Duodenal mucosa (tissue), 2 donors: ENCODE measurements around the gene NPEPL1.

Experiments used
- H3K27ac ChIP-seq: one replicate; pipeline ENCODE4 v1.7.0; 2013; ENCODE audit warnings: low read depth, low read length
- H3K27me3 ChIP-seq, 2 donors: one replicate each; pipeline ENCODE4 v1.7.0; 2013; ENCODE audit warnings: low read length in 2 of 2, control low read depth in 1 of 2; ENCODE audit not compliant: insufficient read depth in 2 of 2, control insufficient read depth in 1 of 2
- H3K36me3 ChIP-seq, 2 donors: one replicate each; pipeline ENCODE4 v1.7.0; 2013; ENCODE audit warnings: low read length in 2 of 2, control low read depth in 1 of 2; ENCODE audit not compliant: insufficient read depth in 2 of 2, control insufficient read depth in 1 of 2
- H3K4me1 ChIP-seq, 2 donors: one replicate each; pipeline ENCODE4 v1.7.0; 2013; ENCODE audit warnings: low read length in 2 of 2, control low read depth in 1 of 2; ENCODE audit not compliant: insufficient read depth in 2 of 2, control insufficient read depth in 1 of 2
- H3K4me3 ChIP-seq, 2 donors: one replicate each; pipeline ENCODE4 v1.7.0; 2013; ENCODE audit warnings: low read length in 2 of 2, low read depth in 1 of 2
- H3K9ac ChIP-seq, 2 donors: one replicate each; pipeline ENCODE4 v1.7.0; 2013; ENCODE audit warnings: low read length in 2 of 2, low read depth in 1 of 2
- H3K9me3 ChIP-seq, 2 donors: one replicate each; pipeline ENCODE4 v1.7.0; 2013; ENCODE audit warnings: low read length in 2 of 2, control low read depth in 1 of 2; ENCODE audit not compliant: control insufficient read depth in 1 of 2

Gene NPEPL1

GRCh38 chr20:58713801-58714339 is 21.3 kb downstream of the NPEPL1 start:
- Histone ChIP-seq H3K36me3 (peaks cover 0 to 4% of the 10 kb centered on the region in 2 donors), H3K9me3 (no peaks in the 10 kb centered on the region)

GRCh38 chr20:58714340-58714922 is 21.8 kb downstream of the NPEPL1 start:
- Histone ChIP-seq H3K9me3 (no peaks in the 10 kb centered on the region), H3K36me3 (peaks cover 0 to 3% of the 10 kb centered on the region in 2 donors), H3K4me3 (no peak overlapping the region), H3K4me1 (no peaks in the 10 kb centered on the region), H3K27me3 (no peaks in the 10 kb centered on the region), H3K9ac (no peak overlapping the region), H3K27ac (no peak overlapping the region)

More at GRCh38 chr20:58713801-58714339, 21.3 kb downstream of the NPEPL1 start:
- H3K27me3 ChIP-seq = no peaks in the 10 kb centered on the region
- H3K4me3 ChIP-seq = no peak overlapping the region
- no peak overlapping the region for H3K9ac ChIP-seq
- H3K4me1 ChIP-seq = no peaks in the 10 kb centered on the region
- no peak overlapping the region for H3K27ac ChIP-seq

- H3K27me3 ChIP-seq = no peaks in the 10 kb centered on the region
- no peak overlapping the region for H3K9ac ChIP-seq
- H3K36me3 ChIP-seq = no peaks in the 10 kb centered on the region
Measured at GRCh38 chr20:58714923-58715351, 22.3 kb downstream of the NPEPL1 start.

GRCh38 chr20:58715391-58715800 is 22.8 kb downstream of the NPEPL1 start:
- Histone ChIP-seq H3K36me3 (no peaks in the 10 kb centered on the region), H3K9me3 (no peaks in the 10 kb centered on the region), H3K4me1 (no peaks in the 10 kb centered on the region), H3K27me3 (no peaks in the 10 kb centered on the region), H3K27ac (no peak overlapping the region), H3K4me3 (no peak overlapping the region), H3K9ac (no peak overlapping the region)

More at GRCh38 chr20:58714923-58715351, 22.3 kb downstream of the NPEPL1 start:
- no peak overlapping the region for H3K27ac ChIP-seq
- no peaks in the 10 kb centered on the region for H3K4me1 ChIP-seq
- no peak overlapping the region for H3K4me3 ChIP-seq
- no peaks in the 10 kb centered on the region for H3K9me3 ChIP-seq

GRCh38 chr20:58715801-58716475 is 23.3 kb downstream of the NPEPL1 start:
- Histone ChIP-seq H3K27ac (no peak overlapping the region), H3K36me3 (no peaks in the 10 kb centered on the region), H3K27me3 (no peaks in the 10 kb centered on the region), H3K4me1 (no peaks in the 10 kb centered on the region), H3K4me3 (no peak overlapping the region), H3K9ac (no peak overlapping the region), H3K9me3 (no peaks in the 10 kb centered on the region)

- Histone ChIP-seq H3K9me3 (no peaks in the 10 kb centered on the region), H3K4me3 (no peak overlapping the region), H3K9ac (no peak overlapping the region), H3K36me3 (no peaks in the 10 kb centered on the region), H3K27ac (no peak overlapping the region), H3K27me3 (peaks cover 0 to under 1% of the 10 kb centered on the region in 2 donors), H3K4me1 (no peaks in the 10 kb centered on the region)
Measured at GRCh38 chr20:58716476-58717277, 24.1 kb downstream of the NPEPL1 start.

GRCh38 chr20:58717278-58718091 is 24.9 kb downstream of the NPEPL1 start:
- Histone ChIP-seq H3K9me3 (no peaks in the 10 kb centered on the region), H3K27ac (no peak overlapping the region), H3K36me3 (no peaks in the 10 kb centered on the region), H3K4me1 (no peaks in the 10 kb centered on the region), H3K9ac (no peak overlapping the region), H3K4me3 (no peak overlapping the region), H3K27me3 (peaks cover 2 to 6% of the 10 kb centered on the region in 2 donors)

GRCh38 chr20:58718121-58718563 is 25.5 kb downstream of the NPEPL1 start:
- no peaks in the 10 kb centered on the region for H3K36me3 ChIP-seq
- no peak overlapping the region for H3K27ac ChIP-seq
- H3K9ac ChIP-seq = no peak overlapping the region
- peaks cover 4 to 6% of the 10 kb centered on the region in 2 donors for H3K27me3 ChIP-seq
- H3K4me1 ChIP-seq = no peaks in the 10 kb centered on the region
- no peak overlapping the region for H3K4me3 ChIP-seq
- no peaks in the 10 kb centered on the region for H3K9me3 ChIP-seq

GRCh38 chr20:58718729-58719128 is 26.1 kb downstream of the NPEPL1 start:
- H3K4me1 ChIP-seq = no peaks in the 10 kb centered on the region
- H3K9ac ChIP-seq = no peak overlapping the region
- H3K27ac ChIP-seq = no peak overlapping the region
- no peaks in the 10 kb centered on the region for H3K9me3 ChIP-seq
- no peak overlapping the region for H3K4me3 ChIP-seq
- peaks cover 6 to 7% of the 10 kb centered on the region in 2 donors for H3K27me3 ChIP-seq
- H3K36me3 ChIP-seq = no peaks in the 10 kb centered on the region
